Gastroesophageal sphincter (tissue), 3 donors: ENCODE measurements around the gene GPR137B.

Experiments used
- EP300 ChIP-seq: sonication (generic); formaldehyde crosslinking; IDR thresholded peaks from one replicate; pipeline ENCODE4 v1.6.1; 2017; ENCODE audit warnings: antibody characterized with exemption, mild to moderate bottlenecking
- POLR2A ChIP-seq, 2 donors: fragments of 450-650 bp; IDR thresholded peaks; one replicate each; pipeline ENCODE4 v1.6.1; 2017; ENCODE audit warnings: antibody characterized with exemption in 2 of 2, mild to moderate bottlenecking in 2 of 2, moderate library complexity in 1 of 2
- POLR2AphosphoS5 ChIP-seq: sonication (generic); formaldehyde crosslinking; IDR thresholded peaks from one replicate; pipeline ENCODE4 v1.6.1; 2017; ENCODE audit warnings: antibody characterized with exemption
- TF ChIP-seq, protein P1 (sequence below), 4 experiments: fragments of 200-600 bp in 2 of 4; fragments of 450-650 bp in 2 of 4; sonication (generic) in 1 of 4; IDR thresholded peaks; one replicate each; pipeline ENCODE4 v1.5.1; 2017 to 2019; ENCODE audit warnings: antibody characterized with exemption in 4 of 4, mild to moderate bottlenecking in 2 of 4, moderate library complexity in 2 of 4

DNA sequence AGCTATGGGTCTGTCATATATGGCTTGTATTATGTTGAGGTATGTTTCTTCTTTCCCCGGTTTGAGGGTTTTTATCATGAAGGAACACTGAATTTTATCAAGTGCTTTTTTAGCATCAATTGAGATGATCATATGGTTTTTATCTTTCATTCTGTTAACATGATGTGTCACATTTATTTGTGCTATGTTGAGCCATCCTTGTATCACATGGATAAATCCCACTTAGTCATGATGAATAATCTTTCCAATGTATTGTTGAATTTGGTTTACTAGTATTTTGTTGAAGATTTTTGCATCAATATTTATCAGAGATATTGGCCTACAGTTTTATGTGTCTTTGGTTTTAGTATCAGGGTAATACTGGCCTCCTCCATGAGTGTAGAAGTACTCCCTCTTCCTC is 61.7 kb downstream of the GPR137B start:
- TF ChIP-seq, protein P1, sequence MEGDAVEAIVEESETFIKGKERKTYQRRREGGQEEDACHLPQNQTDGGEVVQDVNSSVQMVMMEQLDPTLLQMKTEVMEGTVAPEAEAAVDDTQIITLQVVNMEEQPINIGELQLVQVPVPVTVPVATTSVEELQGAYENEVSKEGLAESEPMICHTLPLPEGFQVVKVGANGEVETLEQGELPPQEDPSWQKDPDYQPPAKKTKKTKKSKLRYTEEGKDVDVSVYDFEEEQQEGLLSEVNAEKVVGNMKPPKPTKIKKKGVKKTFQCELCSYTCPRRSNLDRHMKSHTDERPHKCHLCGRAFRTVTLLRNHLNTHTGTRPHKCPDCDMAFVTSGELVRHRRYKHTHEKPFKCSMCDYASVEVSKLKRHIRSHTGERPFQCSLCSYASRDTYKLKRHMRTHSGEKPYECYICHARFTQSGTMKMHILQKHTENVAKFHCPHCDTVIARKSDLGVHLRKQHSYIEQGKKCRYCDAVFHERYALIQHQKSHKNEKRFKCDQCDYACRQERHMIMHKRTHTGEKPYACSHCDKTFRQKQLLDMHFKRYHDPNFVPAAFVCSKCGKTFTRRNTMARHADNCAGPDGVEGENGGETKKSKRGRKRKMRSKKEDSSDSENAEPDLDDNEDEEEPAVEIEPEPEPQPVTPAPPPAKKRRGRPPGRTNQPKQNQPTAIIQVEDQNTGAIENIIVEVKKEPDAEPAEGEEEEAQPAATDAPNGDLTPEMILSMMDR (IDR thresholded peaks at IDR 0.05), result no peak
- TF ChIP-seq POLR2A (IDR thresholded peaks at IDR 0.05) (no peak), POLR2AphosphoS5 (no peak), EP300 (no peak)
